HG03139 (cell line): Measurements from ENCODE around the gene BRPF1.
"Not testable (repeated sequence)": the region's sequence is repeated elsewhere in the genome, so short reads cannot be mapped to it uniquely, and the experiment has no call there.

ENCODE experiments used
- ATAC-seq: cut with Tn5 transposase; IDR thresholded peaks from one replicate; pipeline ENCODE4 v1.9.1; 2021; ENCODE audit not compliant: unreplicated experiment

BRPF1 gene

DNA sequence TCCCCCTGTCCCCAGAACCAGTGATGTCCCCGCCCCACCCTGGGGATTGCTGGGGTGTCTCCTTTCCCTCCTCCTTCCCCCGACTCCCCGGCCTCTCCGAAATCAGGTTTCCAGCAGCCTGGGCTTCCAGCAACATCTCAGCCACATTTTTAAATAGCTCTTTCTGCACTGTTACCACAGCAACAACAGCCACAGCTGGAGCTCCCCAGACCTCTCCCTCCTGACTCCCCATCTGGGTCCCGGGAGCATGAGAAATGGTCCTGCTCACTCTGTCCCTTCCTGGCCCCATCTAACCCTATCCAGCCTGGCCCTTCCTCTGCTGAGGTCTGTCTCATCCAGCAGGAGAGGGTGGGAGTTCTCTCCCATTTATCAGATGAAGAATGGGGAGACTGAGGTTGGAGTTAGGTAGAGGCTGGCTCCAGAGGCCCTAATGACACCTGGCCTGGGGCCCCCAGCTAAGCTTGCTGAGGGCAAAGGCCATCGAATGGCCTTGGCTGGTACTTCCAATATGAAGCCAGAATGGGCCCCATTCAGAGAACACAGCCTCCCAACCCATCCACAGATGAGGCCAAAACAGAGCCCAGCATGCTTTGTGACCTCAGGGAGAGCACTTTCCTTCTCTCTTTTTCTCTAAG is 36.7 kb downstream of the BRPF1 start:
- ATAC-seq = no peak

- no peak for ATAC-seq
Measured at GRCh38 chr3:9769012-9769411, 37.5 kb downstream of the BRPF1 start.

GRCh38 chr3:9769426-9770275 is 38.1 kb downstream of the BRPF1 start, which contains the start of gene CAMK1:
TSS of gene CAMK1 (minus strand) at chr3:9769947. CDS start at chr3:9767749, 2,198 bp downstream.
- no peak for ATAC-seq

DNA sequence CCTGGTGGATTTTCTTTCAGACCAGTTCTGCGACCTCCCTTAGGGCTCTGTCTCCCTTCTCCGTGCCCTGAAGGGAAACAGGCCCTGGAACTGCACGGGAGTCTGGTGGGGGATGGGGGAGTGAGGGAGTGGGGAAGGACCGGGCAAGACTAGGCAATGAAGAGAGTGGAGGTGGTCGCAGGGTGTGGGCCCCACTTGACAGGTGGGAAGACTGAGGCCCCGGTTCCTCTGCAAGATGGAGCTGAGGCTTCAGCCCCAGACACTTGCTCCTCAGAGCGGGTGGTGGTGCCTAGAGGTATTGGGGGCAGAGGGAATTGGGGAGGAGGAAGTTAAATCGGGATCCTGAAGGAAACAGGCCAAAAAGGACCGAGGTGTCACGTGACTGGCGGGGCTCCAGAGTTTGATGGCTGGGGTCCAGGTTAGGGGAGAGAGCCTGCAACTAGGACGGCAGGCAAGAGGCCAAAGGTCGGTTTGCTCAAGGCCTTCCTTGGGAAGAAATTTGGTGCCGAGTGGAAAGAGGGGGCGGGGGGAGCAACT is 38.8 kb downstream of the BRPF1 start:
- no peak for ATAC-seq

- not testable (repeated sequence) for ATAC-seq
Measured at GRCh38 chr3:9771007-9771406, 39.5 kb downstream of the BRPF1 start.

GRCh38 chr3:9776896-9777693 is 45.6 kb downstream of the BRPF1 start:
- ATAC-seq = no peak

GRCh38 chr3:9777694-9778021 is 46.1 kb downstream of the BRPF1 start:
- ATAC-seq = no peak

GRCh38 chr3:9778143-9779074 is 46.9 kb downstream of the BRPF1 start:
- no peak for ATAC-seq

DNA sequence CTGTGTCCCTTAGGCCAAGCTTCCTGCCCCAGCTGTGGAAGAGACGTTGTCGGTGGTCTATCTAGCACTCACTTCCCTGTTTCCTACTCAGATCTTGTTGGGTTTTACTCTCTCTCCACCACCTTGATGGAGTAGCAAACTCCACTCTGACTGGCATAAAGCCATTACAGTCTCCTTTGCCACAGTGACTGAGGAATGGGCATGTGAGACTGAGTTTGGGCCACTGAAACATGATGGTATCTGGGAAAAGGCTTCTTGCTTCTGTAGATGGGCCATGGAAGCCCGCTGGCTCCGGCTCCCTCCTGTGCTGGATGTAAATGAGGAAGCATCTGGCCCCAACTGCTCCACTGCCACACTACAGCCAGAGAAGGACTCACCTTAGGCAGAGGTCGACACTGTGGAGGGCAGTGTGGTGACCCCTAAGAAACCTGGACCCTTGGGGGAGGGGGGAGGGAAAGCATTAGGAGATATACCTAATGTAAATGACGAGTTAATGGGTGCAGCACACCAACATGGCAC is 47.6 kb downstream of the BRPF1 start:
- ATAC-seq = no peak

- peak; percentile 72 for ATAC-seq
Measured at GRCh38 chr3:9779721-9780457, 48.4 kb downstream of the BRPF1 start.

- no peak for ATAC-seq
Measured at GRCh38 chr3:9780458-9780812, 48.9 kb downstream of the BRPF1 start.

DNA sequence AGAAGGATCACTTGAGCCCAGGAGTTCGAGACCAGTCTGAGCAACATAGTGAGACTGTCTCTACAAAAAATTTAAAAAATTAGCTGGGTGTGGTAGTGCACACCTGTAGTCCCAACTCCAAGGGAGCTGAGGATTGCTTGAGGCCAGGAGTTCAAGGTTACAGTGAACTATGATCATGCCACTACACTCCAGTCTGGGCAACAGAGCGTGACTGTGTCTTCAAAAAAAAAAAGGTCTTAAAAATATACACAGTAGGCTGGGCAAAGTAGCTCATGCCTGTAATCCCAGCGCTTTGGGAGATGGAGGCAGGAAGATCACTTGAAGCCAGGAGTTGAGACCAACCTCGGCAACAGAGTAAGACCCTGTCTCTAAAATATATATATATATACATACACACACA is 49.4 kb downstream of the BRPF1 start:
- ATAC-seq = no peak

DNA sequence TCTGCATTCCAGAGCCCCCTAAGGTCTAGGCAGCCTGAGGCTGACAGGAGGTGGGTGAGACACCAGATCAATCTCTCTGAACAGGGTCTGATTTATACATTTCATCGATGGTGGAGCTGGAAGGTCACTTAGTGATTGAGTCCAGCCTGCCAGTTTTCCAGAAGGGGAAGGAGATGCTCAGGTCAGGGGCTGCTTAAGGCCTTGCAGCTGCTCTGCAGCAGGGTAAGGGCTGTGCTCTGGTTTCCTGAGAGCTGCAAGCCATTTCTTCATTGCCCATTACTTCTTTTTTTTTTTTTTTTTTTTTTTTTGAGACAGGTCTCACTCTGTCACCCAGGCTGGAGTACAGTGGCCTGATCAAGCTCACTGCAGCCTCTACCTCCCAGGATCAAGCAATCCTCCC is 50.0 kb downstream of the BRPF1 start:
- ATAC-seq = no peak

DNA sequence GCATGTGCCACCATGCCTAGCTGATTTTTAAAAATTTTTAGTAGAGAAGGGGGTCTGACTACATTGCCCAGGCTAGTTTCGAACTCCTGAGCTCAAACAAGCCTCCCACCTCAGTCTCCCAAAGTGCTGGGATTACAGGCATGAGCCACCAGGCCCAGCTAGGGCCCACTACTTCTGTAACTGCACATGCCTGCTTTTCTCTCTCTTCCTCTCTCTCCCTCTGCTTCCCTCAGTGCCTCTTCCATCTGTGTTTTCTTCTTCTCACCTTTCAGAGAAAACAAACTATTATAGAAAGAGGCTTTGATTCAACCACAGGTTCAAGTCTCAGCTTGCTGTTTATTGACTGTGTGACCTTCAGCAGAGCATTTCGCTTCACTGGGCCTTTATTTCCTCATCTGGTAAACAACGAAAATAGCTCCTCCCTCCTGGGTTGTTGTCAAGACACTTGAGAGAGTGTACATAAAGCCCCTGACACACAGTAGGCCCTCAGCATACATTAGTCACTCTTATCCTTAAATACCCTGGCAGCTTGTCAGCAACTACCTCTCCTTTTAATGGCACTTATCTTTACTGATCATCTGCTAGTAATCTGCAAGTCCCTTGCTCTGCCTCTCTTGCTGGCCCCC is 50.6 kb downstream of the BRPF1 start:
- no peak for ATAC-seq

DNA sequence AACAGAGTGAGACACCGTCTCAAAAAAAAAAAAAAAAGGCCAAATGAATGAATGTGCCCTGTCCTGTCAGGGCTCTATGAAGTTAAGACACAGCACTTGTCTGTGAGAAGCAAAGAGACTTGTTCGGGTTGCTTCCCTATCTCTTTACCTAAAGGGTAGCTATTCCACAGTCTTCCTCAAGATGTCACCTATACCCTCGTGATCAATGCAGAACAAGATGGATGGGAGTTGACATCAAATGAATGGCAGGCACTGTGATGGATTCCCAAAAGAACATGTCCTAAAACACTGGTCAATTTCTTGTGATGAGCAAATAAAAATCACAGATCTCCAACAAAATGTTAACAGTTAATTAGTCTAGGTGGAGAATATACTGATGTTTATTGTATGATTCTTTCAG is 51.2 kb downstream of the BRPF1 start:
- ATAC-seq = no peak

DNA sequence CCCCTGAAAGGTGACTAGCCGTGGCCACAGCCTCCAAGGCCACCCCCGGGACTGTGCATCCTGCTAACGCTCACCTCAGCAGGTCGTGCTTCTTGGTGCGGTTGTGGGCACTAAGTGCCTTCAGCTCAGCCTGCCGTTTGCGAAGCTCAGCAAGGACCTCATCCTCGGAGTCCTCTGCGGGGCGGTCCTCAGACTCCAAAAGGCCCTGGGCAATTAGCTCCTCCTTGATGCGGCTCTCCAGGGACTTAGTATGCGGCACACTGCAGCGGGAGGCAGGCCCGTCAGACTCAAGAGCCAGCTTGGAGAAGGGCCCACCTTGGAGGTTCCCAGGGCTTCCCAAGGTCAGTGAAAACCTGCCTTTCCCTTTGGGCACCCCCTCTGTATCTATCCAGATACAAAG is 52.4 kb downstream of the BRPF1 start:
- ATAC-seq = no peak

DNA sequence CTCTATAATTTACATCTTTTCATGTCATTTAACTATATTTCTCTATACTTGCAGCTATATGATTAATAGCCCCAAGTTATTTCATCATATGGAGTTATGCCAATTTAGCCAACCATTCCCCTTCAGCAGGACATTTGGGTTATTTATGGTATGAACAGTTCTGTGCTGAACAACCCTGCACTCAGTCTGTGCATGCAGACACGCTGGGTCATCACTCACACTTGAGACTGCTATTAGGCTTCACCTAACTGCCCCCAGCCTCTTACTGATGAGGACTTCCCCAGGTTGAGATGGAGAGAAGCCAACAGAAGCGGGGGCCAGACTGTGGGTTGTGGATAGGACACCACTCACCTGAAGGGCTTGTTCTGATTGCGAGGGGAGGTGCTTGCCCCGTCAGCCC is 53.4 kb downstream of the BRPF1 start:
- ATAC-seq = no peak

GRCh38 chr3:9785602-9786001 is 54.1 kb downstream of the BRPF1 start:
- ATAC-seq = no peak

DNA sequence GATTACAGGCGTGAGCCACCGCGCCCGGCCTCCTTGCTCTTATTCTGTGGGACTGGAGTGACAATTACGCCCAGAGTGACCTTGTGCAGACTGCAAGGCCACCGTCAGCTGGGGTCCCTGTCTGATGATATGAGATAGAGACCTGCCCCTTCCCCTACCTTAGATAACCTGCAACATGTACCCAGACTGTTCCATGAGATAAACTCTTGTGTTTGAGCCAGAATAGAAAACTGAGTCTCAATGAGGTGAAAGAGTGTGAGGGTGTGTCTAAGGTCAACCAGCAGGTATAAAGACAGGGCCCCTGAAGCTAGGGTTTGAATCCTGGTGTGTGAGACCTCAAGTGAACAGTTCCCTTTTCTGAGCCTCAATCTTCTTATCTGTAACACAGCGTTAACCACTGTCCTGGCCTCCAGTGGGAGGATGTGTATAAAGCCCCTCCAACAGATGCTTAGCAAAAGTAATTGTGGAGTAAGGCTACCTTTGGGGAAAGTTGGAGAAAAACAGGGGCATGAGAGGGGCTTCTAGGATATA is 54.7 kb downstream of the BRPF1 start:
- no peak for ATAC-seq
